HepG2 (cell line): ENCODE measurements around the gene ESF1. TPM values are rescaled to one million over a fixed set of nuclear protein-coding genes. Genes with fewer than 3 reads are reported as not detected.

Source experiments
- DNMT1 ChIP-seq: sonication (generic); formaldehyde crosslinking; IDR thresholded peaks from 2 replicates; pipeline ENCODE4 v1.5.1; 2020; ENCODE audit warnings: mild to moderate bottlenecking, missing genetic modification reagents
- MAF1 ChIP-seq: sonication (generic); formaldehyde crosslinking; IDR thresholded peaks from 2 replicates; pipeline ENCODE4 v1.5.0; 2020; ENCODE audit warnings: missing genetic modification reagents, borderline replicate concordance
- MAFG ChIP-seq: sonication (generic); formaldehyde crosslinking; IDR thresholded peaks from 2 replicates; pipeline ENCODE4 v1.5.1; 2020; ENCODE audit warnings: mild to moderate bottlenecking, missing genetic modification reagents
- MEF2D ChIP-seq: sonication (generic); formaldehyde crosslinking; IDR thresholded peaks from 2 replicates; pipeline ENCODE4 v1.5.1; 2020; ENCODE audit warnings: mild to moderate bottlenecking, missing genetic modification reagents
- NAIF1 ChIP-seq: sonication (generic); formaldehyde crosslinking; IDR thresholded peaks from 2 replicates; pipeline ENCODE4 v1.5.0; 2020; ENCODE audit warnings: mild to moderate bottlenecking, missing genetic modification reagents, borderline replicate concordance
- PHF8 ChIP-seq: sonication (generic); formaldehyde crosslinking; IDR thresholded peaks from 2 replicates; pipeline ENCODE4 v1.5.0; 2020; ENCODE audit warnings: missing genetic modification reagents
- SNRNP70 ChIP-seq: fragments of 200-400 bp; formaldehyde crosslinking; IDR thresholded peaks from 2 replicates; pipeline ENCODE4 v1.6.1; 2017; ENCODE audit warnings: mild to moderate bottlenecking, low read depth, low read length, moderate library complexity
- SRSF4 ChIP-seq: fragments of 200-400 bp; formaldehyde crosslinking; IDR thresholded peaks from one replicate; pipeline ENCODE4 v1.6.1; 2018; ENCODE audit warnings: mild to moderate bottlenecking, low read depth, low read length, moderate library complexity; ENCODE audit not compliant: poor library complexity, severe bottlenecking
- THAP11 ChIP-seq: IDR thresholded peaks from 2 replicates; pipeline ENCODE4 v1.6.1; 2016; ENCODE audit warnings: missing biosample characterization, missing genetic modification reagents
- ZKSCAN5 ChIP-seq: sonication (generic); formaldehyde crosslinking; IDR thresholded peaks from 2 replicates; pipeline ENCODE4 v1.5.1; 2020; ENCODE audit warnings: mild to moderate bottlenecking, missing genetic modification reagents
- ZNF430 ChIP-seq: sonication (generic); formaldehyde crosslinking; IDR thresholded peaks from 2 replicates; pipeline ENCODE4 v1.9.0; 2021; ENCODE audit warnings: mild to moderate bottlenecking, missing genetic modification reagents
- ZNF546 ChIP-seq: sonication (generic); formaldehyde crosslinking; conservative IDR thresholded peaks from 2 replicates; pipeline ENCODE4 v1.8.1; 2023; ENCODE audit warnings: mild to moderate bottlenecking, missing genetic modification reagents
- ZNF564 ChIP-seq: sonication (generic); formaldehyde crosslinking; IDR thresholded peaks from 2 replicates; pipeline ENCODE4 v1.8.1; 2023; ENCODE audit warnings: mild to moderate bottlenecking, missing genetic modification reagents
- ZNF660 ChIP-seq: sonication (generic); formaldehyde crosslinking; IDR thresholded peaks from 2 replicates; pipeline ENCODE4 v1.5.1; 2020; ENCODE audit warnings: mild to moderate bottlenecking, low read depth, missing genetic modification reagents, borderline replicate concordance
- polyA plus RNA-seq, 8 experiments: library from polyadenylated mRNA; depleted of rRNA in 3 of 8; stranded (reverse) in 7 of 8; unstranded in 1 of 8; fragments of >200 nt; fragmentation: Illumina TruSeq in 4 of 8; extraction: Trizol in 4 of 8; gene quantifications; 2 replicates each; pipeline versions ENCODE4 v1.2.1 to v1.2.3, GENCODE V29; 2011 to 2016; ENCODE audit warnings: low read depth in 4 of 8, missing spikeins in 1 of 8, mixed read lengths in 1 of 8; ENCODE audit not compliant: insufficient read depth in 1 of 8
- total RNA-seq, 5 experiments: library from RNA; depleted of rRNA; stranded (reverse); fragments of >200 nt; fragmentation: Illumina TruSeq; extraction: Trizol; gene quantifications; 2 replicates each; pipeline ENCODE4 v1.2.3, GENCODE V29; 2016; ENCODE audit warnings: low read depth in 1 of 5
- TF ChIP-seq, protein P1 (sequence below), 2 experiments: sonication (generic) in 1 of 2; formaldehyde crosslinking in 1 of 2; IDR thresholded peaks; 2 replicates each; pipeline versions ENCODE4 v1.5.1 to v1.6.1; 2011 to 2020; ENCODE audit warnings: borderline replicate concordance in 1 of 2, low read depth in 1 of 2, low read length in 1 of 2, mild to moderate bottlenecking in 1 of 2, missing genetic modification reagents in 1 of 2, moderate library complexity in 1 of 2
- TF ChIP-seq, protein P2 (sequence below): IDR thresholded peaks from 2 replicates; pipeline ENCODE4 v1.6.1; 2016; ENCODE audit warnings: missing biosample characterization, missing genetic modification reagents, low read depth
- TF ChIP-seq, protein P3 (sequence below), 2 experiments: sonication (generic) in 1 of 2; formaldehyde crosslinking in 1 of 2; IDR thresholded peaks; 2 replicates each; pipeline versions ENCODE4 v1.4.0 to v1.6.1; 2016 to 2020; ENCODE audit warnings: borderline replicate concordance in 1 of 2, low read depth in 1 of 2, mild to moderate bottlenecking in 1 of 2, missing genetic modification reagents in 1 of 2
- TF ChIP-seq, protein P4 (sequence below): sonication (generic); formaldehyde crosslinking; IDR thresholded peaks from 2 replicates; pipeline ENCODE4 v1.5.0; 2020; ENCODE audit warnings: missing genetic modification reagents
- TF ChIP-seq, protein P5 (sequence below): IDR thresholded peaks from 2 replicates; pipeline ENCODE4 v1.6.1; 2016

The ESF1 gene
- total and polyA plus RNA-seq, 2 of the 13 experiments (the other 11 are each of a cell fraction or from before 2014, with no cell fraction given): 7.3 to 66.9 TPM

DNA sequence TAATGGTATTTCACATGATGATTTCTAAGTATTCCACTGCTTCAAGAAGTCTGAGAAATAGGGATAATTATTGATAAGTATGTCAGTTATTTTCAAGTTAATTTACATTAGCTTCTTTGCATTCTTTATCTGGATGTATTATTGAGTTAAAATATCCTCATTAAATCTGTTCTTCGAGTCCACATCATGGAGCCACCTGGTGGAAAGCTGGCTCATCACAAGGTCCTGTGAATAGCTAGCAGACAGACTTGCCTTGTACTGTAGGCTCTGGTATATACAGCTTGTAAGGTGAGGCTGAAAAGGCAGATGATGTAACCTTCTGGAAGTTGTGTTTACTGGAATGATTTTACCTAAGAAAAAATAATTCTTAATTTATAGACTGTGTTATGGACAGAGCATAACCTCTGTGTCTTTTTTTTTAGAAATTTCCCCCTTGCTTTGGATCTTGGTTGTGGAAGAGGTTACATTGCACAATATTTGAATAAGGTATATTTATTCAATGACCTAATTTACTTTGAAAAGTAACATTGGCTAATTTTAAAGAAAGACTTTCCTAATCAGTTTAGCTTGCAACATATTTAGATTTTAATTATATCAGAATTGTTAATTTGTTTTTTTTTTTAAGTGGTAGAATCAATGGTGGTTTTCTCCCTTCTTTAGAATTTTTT lies 3.6 kb upstream of the ESF1 start (continued):
- TF ChIP-seq MAF1 (no peak), THAP11 (CRISPR knock-in tag) (no peak), ZKSCAN5 (CRISPR knock-in tag) (no peak), ZNF430 (CRISPR knock-in tag) (no peak), SRSF4 (no peak), SNRNP70 (no peak), ZNF564 (CRISPR knock-in tag) (no peak), MEF2D (CRISPR knock-in tag) (no peak), MAFG (CRISPR knock-in tag) (no peak), PHF8 (CRISPR knock-in tag) (no peak), NAIF1 (CRISPR knock-in tag) (no peak), ZNF660 (no peak), DNMT1 (CRISPR knock-in tag) (no peak), ZNF546 (CRISPR knock-in tag) (no peak)
- TF ChIP-seq, protein P1, sequence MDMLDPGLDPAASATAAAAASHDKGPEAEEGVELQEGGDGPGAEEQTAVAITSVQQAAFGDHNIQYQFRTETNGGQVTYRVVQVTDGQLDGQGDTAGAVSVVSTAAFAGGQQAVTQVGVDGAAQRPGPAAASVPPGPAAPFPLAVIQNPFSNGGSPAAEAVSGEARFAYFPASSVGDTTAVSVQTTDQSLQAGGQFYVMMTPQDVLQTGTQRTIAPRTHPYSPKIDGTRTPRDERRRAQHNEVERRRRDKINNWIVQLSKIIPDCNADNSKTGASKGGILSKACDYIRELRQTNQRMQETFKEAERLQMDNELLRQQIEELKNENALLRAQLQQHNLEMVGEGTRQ (IDR thresholded peaks at IDR 0.05; ENCODE audit: low read depth, low read length): no peak
- TF ChIP-seq, protein P1 (CRISPR knock-in tag; IDR thresholded peaks at IDR 0.05; ENCODE audit: borderline replicate concordance): no peak
- TF ChIP-seq, protein P2, sequence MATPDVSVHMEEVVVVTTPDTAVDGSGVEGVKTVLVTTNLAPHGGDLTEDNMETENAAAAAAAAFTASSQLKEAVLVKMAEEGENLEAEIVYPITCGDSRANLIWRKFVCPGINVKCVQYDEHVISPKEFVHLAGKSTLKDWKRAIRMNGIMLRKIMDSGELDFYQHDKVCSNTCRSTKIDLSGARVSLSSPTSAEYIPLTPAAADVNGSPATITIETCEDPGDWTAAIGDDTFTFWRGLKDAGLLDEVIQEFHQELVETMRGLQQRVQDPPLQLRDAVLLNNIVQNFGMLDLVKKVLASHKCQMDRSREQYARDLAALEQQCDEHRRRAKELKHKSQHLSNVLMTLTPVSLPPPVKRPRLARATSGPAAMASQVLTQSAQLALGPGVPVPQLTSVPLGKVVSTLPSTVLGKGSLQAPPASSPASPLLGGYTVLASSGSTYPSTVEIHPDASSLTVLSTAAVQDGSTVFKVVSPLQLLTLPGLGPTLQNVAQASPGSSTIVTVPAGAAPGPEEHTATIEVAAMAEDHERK (CRISPR knock-in tag): no peak
- TF ChIP-seq, protein P3, sequence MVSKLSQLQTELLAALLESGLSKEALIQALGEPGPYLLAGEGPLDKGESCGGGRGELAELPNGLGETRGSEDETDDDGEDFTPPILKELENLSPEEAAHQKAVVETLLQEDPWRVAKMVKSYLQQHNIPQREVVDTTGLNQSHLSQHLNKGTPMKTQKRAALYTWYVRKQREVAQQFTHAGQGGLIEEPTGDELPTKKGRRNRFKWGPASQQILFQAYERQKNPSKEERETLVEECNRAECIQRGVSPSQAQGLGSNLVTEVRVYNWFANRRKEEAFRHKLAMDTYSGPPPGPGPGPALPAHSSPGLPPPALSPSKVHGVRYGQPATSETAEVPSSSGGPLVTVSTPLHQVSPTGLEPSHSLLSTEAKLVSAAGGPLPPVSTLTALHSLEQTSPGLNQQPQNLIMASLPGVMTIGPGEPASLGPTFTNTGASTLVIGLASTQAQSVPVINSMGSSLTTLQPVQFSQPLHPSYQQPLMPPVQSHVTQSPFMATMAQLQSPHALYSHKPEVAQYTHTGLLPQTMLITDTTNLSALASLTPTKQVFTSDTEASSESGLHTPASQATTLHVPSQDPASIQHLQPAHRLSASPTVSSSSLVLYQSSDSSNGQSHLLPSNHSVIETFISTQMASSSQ (IDR thresholded peaks at IDR 0.05; ENCODE audit: low read depth): no peak
- TF ChIP-seq, protein P3 (CRISPR knock-in tag; IDR thresholded peaks at IDR 0.05; ENCODE audit: borderline replicate concordance): no peak
- TF ChIP-seq, protein P4, sequence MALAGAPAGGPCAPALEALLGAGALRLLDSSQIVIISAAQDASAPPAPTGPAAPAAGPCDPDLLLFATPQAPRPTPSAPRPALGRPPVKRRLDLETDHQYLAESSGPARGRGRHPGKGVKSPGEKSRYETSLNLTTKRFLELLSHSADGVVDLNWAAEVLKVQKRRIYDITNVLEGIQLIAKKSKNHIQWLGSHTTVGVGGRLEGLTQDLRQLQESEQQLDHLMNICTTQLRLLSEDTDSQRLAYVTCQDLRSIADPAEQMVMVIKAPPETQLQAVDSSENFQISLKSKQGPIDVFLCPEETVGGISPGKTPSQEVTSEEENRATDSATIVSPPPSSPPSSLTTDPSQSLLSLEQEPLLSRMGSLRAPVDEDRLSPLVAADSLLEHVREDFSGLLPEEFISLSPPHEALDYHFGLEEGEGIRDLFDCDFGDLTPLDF (CRISPR knock-in tag): no peak
- TF ChIP-seq, protein P5, sequence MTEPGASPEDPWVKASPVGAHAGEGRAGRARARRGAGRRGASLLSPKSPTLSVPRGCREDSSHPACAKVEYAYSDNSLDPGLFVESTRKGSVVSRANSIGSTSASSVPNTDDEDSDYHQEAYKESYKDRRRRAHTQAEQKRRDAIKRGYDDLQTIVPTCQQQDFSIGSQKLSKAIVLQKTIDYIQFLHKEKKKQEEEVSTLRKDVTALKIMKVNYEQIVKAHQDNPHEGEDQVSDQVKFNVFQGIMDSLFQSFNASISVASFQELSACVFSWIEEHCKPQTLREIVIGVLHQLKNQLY (CRISPR knock-in tag): no peak
